NCI-H2081 (cell line): ENCODE data around the gene BBC3.
A peak's percentile ranks its signal among the peaks of the same experiment; 100 is the strongest.

Experiments used
- DNase-seq, 2 experiments: peaks; one replicate each; lab custom pipeline; 2025; lab: John Stamatoyannopoulos, UW

Gene BBC3

DNA sequence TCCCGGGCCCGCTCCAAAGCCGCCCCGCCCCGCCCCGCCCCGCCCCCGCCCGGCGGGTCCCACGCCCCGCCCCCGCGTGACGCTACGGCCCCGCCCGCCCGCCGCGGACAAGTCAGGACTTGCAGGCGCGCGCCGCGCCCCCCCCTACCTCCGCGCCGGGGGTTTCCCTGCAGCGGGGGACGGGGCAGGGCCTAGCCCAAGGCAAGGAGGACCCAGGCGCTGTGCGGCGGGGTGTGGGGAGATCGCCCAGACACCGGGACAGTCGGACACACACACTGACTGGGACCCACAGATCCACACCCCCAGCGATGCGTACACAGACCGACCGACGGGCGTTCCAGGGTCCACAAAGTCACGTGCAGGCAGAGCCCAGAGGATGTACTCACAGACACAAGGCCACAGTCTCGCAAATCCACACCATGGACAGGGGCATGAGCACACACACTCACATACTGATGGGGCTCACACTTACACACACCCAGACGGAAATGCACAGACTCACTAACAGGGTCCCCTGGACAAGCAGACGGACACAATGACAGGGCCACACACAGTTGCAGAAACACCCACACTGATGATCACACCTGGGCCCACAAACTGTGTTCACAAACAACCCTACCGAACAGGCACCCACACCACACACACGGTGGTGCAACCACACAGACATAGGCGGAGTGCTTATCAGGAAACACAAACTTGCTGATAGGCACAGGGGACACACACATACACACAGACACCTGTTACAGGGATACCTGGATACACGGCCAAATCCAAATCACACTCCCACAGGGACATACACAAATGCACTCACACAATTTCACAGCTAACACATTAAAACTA lies 436 bp upstream of the BBC3 start:
- DNase-seq: peak; percentile 62 to 64

DNA sequence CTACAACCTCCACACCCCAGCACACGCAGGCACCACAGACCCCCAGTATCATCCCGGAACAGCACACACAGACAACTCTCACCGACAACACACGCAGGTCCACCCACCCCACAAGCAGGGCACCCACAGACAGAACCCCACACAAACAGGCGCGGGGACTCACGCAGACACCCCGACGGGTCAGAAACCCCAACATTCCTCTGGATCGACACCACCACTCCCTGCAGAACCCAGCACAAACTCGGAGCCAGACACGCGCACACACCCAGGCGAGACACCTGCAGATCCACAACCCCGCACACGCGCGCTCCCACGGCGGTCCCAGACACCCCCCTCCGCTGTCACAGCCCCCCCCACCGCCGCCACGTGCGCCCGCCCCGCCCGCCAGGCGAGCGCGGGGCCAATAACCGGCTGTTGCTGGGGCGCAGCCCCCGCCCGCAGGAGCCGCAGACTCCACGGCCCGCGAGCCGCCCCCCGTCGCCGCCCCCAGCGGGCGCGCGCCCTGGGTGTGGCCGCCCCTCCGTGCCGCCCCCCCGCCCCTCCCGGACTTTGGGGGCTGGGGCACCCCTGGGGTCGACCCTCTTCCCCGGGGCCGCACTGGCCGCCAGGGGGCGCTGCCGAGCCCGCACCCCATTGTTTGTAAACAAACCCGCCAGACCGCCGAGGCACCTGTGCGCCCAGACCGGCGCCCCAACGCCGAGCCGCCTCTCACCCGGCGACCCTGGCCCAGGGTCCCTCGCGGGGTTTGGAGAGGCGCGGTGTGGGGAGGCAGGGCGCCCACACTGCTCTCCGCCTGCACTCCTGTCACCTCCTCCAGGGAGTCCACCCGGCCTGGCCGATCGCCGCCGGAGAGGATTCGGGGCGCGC lies 712 bp downstream of the BBC3 start:
- DNase-seq: peak in 1 of 2 experiments; percentile 18

DNA sequence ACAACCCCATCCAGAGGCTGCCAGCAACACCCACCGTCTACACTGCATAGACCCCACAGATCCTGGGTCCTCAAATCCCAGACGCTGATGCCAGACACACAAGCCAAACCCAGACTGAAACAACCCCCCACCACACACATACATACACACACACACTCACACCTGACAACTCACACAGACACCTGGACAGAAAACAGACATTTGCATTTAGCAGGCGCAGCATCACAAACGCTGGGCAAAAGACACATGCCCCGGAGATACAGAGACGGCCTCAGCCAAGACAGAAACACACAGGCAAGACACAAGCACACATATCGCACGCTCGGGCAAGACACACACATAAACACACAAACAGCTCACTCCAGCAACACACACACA lies 1.3 kb downstream of the BBC3 start:
- no peak for DNase-seq

DNA sequence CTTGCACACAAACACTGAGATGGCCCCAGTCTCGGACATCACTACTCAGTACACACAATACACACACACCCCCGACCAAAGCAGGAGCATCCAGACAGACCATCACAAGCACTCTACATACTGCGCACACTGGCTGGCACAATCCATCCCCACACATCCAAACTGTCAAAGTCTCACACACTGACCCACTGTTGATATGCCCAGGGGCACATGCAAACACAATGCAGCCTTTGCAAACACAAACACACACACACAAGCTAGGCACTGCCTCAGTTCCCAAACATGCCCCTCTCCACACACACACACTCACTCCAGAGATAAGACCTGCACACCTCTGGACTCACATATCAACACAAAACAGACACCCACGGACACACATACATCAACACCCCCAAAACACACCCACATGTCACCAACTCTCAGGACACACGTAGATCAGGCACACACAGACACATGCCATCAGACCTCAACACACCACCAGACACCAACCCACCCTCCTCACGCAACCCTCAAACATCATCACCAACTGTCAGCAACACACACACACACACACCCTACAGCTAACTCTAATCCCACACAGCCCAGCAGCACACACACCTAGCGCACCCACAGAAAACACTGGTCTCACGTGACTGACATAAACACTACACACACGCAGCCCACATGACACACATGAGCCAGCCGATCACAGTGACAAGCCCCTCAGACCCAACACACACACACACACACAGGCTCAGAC lies 1.9 kb downstream of the BBC3 start:
- DNase-seq: no peak

DNA sequence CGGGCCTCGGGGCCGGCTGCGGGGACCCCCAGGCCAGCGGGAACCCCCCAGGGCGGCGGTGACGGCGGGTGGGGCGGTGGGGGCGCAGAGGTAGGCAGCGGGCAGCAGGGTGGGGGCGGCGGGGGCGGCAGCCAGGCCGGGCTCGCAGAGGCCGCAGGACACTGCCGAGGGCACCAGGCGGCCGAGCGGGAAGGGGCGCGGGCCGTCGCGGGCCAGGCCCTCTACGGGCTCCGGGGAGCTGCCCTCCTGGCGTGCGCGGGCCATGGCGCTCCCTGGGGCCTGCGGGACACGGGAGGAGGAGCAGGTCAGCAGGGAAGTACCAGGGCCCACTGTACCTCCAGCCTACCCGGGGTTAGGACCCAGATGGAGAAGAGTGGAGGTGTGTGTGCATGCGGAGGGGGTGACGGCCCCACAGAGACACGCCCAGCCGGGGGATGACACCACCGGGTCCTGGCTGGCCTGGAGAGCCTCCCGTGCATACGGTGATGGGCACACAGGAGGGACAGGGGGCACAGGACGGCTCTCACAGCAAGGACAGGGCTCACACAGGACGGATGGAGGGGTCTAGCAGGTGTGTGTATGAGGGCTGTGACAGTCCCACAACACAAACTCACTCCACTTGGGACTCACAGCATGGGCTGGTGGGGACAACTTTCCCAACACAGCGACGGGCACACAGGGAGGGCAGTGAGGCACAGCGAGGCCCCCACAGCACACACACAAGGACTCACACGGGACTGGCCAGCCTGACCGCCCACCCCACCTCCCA lies 2.6 kb downstream of the BBC3 start:
- DNase-seq: no peak

DNA sequence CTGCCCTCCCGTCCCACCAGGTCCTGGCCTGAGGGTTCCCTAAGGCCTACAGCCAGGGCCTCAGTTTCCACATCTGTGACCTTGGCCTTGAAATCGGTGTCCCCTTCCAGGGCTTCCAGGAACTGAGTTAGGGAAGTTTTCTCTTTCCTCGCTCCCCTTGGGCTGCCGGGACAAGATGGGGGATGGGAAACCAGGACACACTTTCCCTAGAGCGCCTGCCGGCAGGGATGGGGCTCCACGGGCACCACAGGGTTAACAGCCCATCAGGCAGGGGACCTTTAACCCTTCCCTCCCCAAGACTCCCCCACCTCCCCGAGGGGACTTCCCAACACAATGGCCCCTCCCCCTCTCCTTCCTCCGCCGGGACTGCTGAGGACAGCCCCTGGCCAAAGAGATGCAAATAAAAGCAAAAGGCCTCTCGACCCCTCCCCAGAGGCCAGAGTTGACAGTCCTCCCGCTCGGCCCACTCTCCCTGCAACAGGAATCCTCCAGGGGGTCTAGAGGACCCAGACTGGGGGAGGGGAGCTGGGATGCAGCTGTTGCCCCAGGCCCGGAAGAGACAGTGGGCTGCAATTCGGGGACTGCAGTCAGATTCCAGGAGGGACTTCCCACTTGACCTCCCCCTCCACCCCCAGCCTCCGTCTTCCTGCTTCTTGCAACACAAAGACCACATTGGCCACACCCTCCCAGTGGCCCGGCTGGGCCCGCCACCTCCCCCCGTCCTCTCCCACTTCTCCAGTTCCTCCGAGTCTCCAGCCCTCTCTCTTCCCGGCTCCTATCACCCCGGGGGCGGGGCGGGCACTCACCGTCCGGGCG lies 3.4 kb downstream of the BBC3 start:
- no peak for DNase-seq

DNA sequence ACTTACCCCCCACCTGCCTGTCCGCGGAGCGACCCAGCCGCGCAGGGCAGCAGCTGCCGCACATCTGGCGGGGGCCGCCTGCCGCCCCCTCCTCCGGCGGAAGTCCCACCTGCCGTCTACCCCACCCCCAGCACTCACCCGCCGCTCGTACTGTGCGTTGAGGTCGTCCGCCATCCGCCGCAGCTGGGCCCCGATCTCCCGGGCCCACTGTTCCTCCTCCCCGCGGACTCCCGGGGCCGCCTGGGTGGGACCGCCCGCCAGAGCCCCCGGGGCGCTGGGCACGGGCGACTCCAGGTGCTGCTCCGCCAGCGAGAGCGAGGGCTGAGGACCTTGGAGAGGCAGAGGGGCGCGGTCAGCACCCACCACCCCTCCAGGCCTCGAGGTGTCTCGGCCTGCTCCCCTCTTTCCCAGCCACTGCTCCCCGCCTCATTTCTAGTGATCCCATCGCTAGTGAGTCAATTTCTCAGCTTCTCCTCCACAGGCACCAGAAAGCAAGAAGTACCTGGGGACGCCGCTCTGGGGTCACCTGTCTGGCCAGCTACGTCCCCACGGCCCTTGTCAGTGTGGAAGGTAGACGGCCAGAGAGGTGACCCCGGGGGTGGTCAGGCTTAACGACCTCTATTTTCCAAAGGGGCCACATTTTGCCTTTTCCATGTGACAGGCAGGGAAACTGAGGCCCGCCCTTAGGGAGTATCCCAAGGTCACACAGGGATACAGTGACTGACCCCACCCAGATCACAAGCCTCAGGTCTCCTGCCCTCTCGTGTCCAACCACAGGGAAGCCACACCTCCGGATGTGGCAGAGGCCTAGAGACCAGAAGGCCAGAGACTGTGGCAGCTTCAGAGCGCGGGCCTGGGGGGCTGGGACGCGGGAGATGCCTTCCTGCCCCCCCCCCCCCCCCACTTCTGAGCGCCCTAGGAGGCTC lies 4.3 kb downstream of the BBC3 start:
- peak; percentile 57 to 70 for DNase-seq

DNA sequence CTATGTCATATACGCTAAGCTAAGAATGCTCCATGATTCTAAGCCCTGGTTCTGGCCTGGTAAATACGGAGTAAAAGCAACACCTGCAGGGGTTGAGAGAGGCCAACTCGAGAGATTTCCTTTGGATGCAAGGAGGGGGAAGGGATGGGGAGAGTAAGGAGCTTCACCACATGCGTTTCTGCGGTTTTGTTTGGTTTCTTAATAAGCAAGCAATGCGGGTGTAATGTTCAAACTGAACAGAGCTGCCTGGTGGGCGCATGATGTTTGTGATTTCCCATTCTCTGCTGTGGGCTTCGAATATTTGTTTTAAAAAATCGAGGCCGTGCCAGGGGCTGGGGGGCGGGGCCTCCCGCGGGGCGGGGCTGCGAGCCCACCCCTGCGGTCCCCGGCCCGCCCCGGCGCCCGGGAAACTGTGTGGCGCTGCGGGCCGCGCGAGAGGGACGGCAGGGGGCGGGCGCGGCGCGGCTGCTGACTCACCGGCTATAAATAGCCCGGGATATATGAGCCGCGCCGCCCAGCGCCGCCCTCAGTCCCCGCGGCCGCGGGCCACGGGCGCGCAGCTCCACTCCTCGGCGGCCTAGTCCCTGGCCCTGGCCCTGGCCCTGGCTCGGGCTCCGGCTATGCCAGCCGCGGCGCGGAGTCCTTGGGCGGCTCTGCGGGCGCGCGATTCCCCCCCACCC lies 5.1 kb downstream of the BBC3 start:
- peak; percentile 84 to 86 for DNase-seq

DNA sequence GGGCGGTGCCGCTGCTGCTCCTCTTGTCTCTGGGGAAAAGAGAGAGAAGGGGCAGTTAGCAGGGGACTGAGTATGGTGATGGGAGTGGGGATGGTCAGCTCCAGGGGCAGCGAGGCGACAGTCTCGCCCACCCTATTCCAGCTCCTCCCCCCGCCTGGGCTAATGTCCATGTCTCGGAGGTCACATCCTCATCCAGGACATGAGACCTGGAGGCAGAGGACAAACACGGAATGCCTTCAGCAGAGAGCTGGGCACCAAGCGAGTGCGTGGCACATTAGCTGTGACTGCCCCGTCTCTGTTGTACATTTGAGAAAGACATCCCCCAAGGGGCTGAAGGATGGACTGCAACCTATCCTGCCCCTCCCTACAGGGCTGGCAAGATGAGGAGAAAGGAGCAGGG lies 9.1 kb downstream of the BBC3 start:
- DNase-seq: no peak

DNA sequence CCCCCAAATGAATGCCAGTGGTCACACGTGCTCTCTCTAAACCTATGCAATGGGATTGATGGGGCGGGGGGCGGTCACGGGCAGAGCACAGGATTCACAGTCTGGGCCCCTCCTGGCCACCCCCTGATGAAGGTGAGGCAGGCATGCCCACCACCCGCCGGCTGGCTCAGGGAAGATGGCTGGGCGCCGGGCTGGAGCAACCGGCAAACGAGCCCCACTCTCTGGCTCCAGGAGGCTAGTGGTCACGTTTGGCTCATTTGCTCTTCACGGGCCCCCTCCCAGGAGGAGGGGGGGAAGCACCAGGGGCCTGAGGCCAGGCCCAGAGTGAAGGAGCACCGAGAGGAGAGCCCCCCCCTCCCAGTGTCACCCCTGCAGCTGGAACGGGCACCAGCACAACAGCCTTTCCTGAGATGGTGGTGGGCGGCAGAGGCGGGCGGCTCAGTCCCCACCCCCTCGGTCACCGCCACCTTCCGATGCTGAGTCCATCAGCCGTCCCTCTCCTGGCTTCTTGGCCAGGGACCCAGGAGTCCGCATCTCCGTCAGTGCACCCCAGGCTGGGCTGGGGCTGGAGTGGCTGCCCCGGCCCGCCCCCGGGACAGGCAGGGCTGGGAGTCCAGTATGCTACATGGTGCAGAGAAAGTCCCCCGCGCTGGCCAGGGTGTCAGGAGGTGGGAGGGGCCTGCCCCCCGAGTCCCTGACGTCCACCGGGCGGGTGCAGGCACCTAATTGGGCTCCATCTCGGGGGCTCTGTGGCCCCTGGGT lies 9.7 kb downstream of the BBC3 start:
- DNase-seq: no peak

DNA sequence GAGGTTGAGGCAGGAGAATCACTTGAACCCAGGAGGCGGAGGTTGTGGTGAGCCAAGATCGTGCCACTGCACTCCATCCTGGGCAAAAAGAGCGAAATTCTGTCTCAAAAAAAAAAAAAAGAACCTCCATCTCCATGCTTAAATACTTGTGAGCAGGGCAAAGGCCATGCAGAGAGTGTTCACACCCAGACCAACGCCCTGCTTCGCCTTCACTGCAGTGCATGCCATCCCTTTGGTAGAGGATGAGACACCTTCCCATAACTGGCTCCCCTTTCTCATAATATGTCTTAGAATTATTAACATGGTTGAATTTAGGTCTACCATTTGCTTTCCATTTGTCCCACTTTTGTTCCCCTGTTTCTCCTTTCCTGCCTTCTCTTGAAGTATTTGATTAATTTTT lies 15.4 kb downstream of the BBC3 start:
- DNase-seq: no peak

DNA sequence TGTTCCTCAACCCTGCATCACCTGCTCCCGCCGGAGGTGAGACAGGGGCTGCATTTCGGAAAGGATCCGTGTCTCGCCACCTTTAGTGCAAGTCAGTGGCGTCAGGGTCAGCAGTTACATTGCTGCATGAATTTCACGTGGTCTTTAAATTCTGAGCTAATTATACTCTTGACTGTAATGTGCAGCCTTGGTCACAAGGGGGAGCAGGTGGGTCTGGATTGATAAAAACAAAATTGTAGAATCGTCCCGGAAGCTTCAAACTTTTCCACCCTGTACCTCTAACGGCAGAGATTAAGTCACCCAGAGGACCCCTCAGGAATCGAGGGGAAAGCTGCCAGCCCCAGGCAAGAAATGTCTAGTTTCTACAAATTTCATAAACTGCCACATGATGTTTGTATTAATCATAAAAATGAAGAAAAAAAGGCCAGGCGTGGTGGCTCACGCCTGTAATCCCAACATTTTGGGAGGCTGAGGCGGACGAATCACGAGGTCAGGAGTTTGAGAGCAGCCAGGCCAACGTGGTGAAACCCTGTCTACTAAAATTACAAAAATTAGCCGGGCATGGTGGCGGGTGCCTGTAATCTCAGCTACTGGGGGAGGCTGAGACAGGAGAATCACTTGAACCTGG lies 20.2 kb downstream of the BBC3 start:
- peak; percentile 71 to 75 for DNase-seq

DNA sequence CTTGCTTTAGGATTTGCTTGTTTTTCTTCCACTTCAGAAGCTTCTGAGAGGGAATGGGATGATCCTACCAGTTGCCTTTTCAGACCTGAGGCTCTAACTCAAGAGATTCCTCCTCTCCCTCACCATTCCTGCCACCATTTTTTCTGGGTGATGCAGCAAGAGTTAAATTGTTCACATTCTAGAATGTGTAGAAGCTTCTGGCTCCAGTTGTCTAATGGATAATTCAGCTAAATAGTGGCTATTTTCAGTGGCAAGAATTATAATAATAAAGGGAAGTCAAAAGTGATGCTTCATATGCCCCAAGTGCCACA lies 20.9 kb downstream of the BBC3 start:
- no peak for DNase-seq

DNA sequence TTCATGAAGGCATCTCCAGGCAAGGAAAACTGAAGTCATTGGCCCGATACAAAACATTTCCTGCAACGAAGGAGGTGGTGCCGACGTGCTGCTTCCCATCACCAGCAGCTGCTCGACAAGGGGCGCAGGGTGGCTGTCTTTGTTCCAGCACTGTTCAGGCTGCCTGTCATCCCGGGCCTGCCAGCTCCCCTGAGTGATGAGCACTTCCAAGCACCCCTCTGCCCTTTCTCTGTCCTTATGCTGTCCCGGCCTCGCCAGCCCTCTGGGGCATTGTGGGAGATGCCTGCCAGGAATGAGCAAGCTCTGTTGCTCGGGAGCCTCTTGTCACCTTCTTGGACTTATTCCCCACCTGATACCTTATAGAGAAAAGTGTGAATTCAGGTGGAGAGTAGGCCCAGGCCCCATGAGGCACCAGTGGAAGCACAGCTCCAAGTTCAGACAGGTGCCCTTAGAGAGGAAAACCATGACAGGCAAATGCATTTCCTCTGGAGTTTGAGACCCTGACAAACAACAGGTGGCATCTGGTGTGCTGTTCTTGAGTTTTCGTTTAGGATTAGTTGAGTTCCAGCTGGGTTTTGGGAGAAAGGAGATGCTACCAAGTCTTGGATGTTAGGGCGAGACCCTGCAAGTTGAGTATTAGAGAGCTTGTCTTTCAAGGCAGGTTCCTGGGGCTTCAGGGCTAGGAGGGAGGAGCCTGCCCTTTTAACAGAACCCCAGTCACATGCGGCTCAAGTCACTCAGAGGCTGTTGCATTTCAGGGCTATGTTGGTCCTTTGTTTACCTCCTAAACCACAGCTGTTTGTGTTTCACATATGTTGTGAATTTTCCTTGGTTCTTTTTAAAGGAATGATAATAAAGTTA lies 21.4 kb downstream of the BBC3 start:
- no peak for DNase-seq

DNA sequence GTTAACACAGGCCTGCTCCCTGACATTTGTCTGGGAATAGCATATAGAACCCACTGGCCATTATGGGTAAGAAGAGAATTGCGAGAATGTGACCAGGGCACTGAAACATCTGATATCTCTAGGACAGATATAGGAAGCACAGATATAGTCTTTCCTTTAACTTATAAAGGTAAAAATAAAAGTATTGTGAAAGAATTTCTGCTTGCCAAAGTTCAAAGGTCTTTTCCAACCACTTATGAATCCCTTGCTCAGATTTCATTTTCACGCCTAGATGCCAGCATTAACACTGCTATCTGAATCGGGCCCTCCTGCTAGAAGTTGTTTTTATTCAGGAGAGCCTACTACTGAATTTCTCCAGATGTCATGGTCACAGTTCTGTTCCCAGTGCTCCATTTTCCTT lies 27.7 kb downstream of the BBC3 start:
- DNase-seq: no peak

DNA sequence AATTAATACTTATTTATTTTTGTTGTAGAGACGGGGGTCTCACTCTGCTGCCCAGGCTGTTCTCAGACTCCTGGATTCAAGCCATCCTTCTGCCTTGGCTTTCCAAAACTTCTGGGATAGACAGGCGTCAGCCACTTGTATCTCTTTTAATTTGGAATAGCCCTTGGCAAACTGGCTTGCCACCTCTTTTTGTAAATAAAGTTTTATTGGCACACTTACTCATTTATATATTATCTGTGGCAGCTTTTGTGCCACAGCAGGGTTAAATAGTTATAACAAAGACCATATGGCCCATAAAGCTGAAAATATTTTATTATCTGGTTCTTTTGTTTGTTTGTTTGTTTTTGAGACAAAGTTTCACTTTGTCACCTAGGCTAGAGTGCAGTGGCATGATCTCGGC lies 30.5 kb downstream of the BBC3 start:
- DNase-seq: no peak

DNA sequence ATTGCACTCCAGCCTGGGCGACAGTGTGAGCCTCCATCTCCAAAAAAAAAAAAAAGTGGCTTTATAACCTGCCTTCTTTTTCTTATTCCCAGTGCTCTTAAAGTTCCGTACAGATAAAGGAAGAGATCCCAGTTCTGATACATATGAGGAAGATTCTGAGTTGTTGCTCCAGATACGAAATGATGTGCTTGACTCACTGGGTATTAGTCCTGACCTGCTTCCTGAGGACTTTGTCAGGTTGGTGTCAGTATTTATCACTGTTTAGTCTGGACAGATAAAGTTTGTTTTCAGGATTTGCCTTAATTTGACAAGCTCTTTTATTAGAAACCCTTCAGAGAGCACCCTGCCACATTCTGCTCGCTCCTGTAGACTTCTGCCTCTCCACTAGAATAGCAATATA lies 33.9 kb downstream of the BBC3 start:
- no peak for DNase-seq
